SK-N-MC (cell line): Measurements from ENCODE around the gene CBX3.
"Not testable (repeated sequence)": the region's sequence is repeated elsewhere in the genome, so short reads cannot be mapped to it uniquely, and the experiment has no call there.

Experiments
- EZH2 ChIP-seq: fragments of 200-600 bp; sonication (generic); IDR thresholded peaks from one replicate; pipeline ENCODE4 v1.6.1; 2017; ENCODE audit warnings: antibody characterized with exemption
- POLR2AphosphoS5 ChIP-seq: IDR thresholded peaks from 2 replicates; pipeline ENCODE4 v1.6.1; 2012; ENCODE audit warnings: mild to moderate bottlenecking, low read depth, low read length, borderline replicate concordance

DNA sequence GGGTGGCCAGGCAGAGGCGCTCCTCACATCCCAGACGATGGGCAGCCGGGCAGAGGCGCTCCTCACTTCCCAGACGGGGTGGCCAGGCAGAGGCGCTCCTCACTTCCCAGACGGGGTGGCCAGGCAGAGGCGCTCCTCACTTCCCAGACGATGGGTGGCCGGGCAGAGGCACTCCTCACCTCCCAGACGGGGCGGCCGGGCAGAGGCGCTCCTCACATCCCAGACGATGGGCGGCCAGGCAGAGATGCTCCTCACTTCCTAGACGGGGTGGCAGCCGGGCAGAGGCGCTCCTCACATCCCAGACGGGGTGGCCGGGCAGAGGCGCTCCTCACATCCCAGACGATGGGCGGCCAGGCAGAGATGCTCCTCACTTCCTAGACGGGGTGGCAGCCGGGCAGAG lies 24.8 kb upstream of the CBX3 start:
- TF ChIP-seq EZH2, POLR2AphosphoS5: not testable (repeated sequence)
